HG03135 (cell line): ENCODE measurements around the gene XYLB.
"Not testable (repeated sequence)": the region's sequence is repeated elsewhere in the genome, so short reads cannot be mapped to it uniquely, and the experiment has no call there.

Experiments
- ATAC-seq: cut with Tn5 transposase; IDR thresholded peaks from one replicate; pipeline ENCODE4 v1.9.1; 2021; ENCODE audit warnings: mild to moderate bottlenecking, moderate library complexity; ENCODE audit not compliant: unreplicated experiment

The XYLB gene

GRCh38 chr3:38346587-38347410, at the start of gene XYLB:
XYLB (plus strand) TSS chr3:38346785; CDS start chr3:38346869, 84 bp downstream.
- ATAC-seq: peak; percentile 98

- ATAC-seq: not testable (repeated sequence)
Observed at GRCh38 chr3:38297053-38297452, 49.5 kb upstream of the XYLB start.

- ATAC-seq: no peak
Observed at GRCh38 chr3:38297537-38297936, 49.0 kb upstream of the XYLB start.

GRCh38 chr3:38297947-38298711, 48.5 kb upstream of the XYLB start:
- no peak for ATAC-seq

- no peak for ATAC-seq
Observed at GRCh38 chr3:38306941-38307340, 39.6 kb upstream of the XYLB start.

- no peak for ATAC-seq
Observed at GRCh38 chr3:38307599-38307998, 39.0 kb upstream of the XYLB start.

GRCh38 chr3:38308456-38308855, 38.1 kb upstream of the XYLB start:
- ATAC-seq: no peak

- ATAC-seq: no peak
Observed at GRCh38 chr3:38311476-38311875, 35.1 kb upstream of the XYLB start.

GRCh38 chr3:38311941-38312340, 34.6 kb upstream of the XYLB start:
- no peak for ATAC-seq

GRCh38 chr3:38312356-38312755, 34.2 kb upstream of the XYLB start:
- no peak for ATAC-seq

GRCh38 chr3:38313263-38313662, 33.3 kb upstream of the XYLB start:
- no peak for ATAC-seq

- ATAC-seq: no peak
Observed at GRCh38 chr3:38313695-38314094, 32.9 kb upstream of the XYLB start.

GRCh38 chr3:38314112-38314763, 32.3 kb upstream of the XYLB start:
- ATAC-seq: no peak

GRCh38 chr3:38314764-38315487, 31.7 kb upstream of the XYLB start:
- no peak for ATAC-seq

- ATAC-seq: no peak
Observed at GRCh38 chr3:38315488-38316230, 30.9 kb upstream of the XYLB start.

GRCh38 chr3:38316356-38317191, 30.0 kb upstream of the XYLB start:
- ATAC-seq: no peak

GRCh38 chr3:38317192-38317759, 29.3 kb upstream of the XYLB start:
- no peak for ATAC-seq

- ATAC-seq: no peak
Observed at GRCh38 chr3:38318766-38319671, 27.6 kb upstream of the XYLB start.
